Right lobe of liver (tissue), 6 donors: Measurements from ENCODE around the gene NEGR1. TPM values are rescaled to one million over a fixed set of nuclear protein-coding genes. Genes with fewer than 3 reads are reported as not detected.

ENCODE experiments used
- ATAC-seq, 4 donors: fragments of 200-7000 bp; cut with Tn5 transposase; one replicate each; pipeline ENCODE4 v1.9.1; 2020; ENCODE audit warnings: mild to moderate bottlenecking in 4 of 4, moderate library complexity in 4 of 4
- DNase-seq, 3 donors: peaks; one replicate each; pipeline ENCODE4 v3.0.0-alpha.2; 2020
- H3K27ac ChIP-seq, 3 donors: fragments of 200-600 bp; one replicate each; pipeline ENCODE4 v1.8.0; 2022
- H3K27me3 ChIP-seq, 2 donors: fragments of 200-600 bp; one replicate each; pipeline ENCODE4 v1.8.0; 2022
- H3K36me3 ChIP-seq, 4 donors: fragments of 200-600 bp; sonication (generic) in 1 of 4; one replicate each; pipeline versions ENCODE4 v1.5.1 to v1.8.0; 2017 to 2022; ENCODE audit warnings: control low read depth in 1 of 4
- H3K4me1 ChIP-seq, 4 donors: fragments of 200-600 bp; sonication (generic) in 1 of 4; one replicate each; pipeline versions ENCODE4 v1.5.1 to v1.8.0; 2017 to 2022; ENCODE audit warnings: control low read depth in 1 of 4
- H3K4me3 ChIP-seq, 3 donors: fragments of 200-600 bp; one replicate each; pipeline ENCODE4 v1.8.0; 2022
- H3K9me3 ChIP-seq, 4 donors: fragments of 200-600 bp; sonication (generic) in 1 of 4; one replicate each; pipeline versions ENCODE4 v1.5.1 to v1.8.0; 2017 to 2022; ENCODE audit warnings: control low read depth in 1 of 4
- POLR2A ChIP-seq: fragments of 450-650 bp; IDR thresholded peaks from one replicate; pipeline ENCODE4 v1.6.1; 2017; ENCODE audit warnings: antibody characterized with exemption, mild to moderate bottlenecking
- WGBS: methylation state at CpG from one replicate; pipeline ENCODE4 v1.1.6; 2018; ENCODE audit warnings: low coverage, low lambda C conversion rate; ENCODE audit not compliant: insufficient coverage; ENCODE audit errors: missing lambda C conversion rate; 5-methylcytosine and 5-hydroxymethylcytosine counted together
- intact Hi-C, 2 donors: fragments of 100-400 bp; cut with DNase I; formaldehyde crosslinking; loops; one replicate each; pipeline versions ENCODE4 v1.11.2 to v1.14.1; 2022
- total RNA-seq, 6 experiments: library from RNA; depleted of rRNA in 2 of 6; stranded (reverse); fragments of >200 nt in 2 of 6; fragmentation: NEBNext Ultra II Directional in 3 of 6; extraction: Animal tissue kit (Norgen Biotek cat#: 25700) in 3 of 6; gene quantifications; one replicate each; pipeline versions ENCODE4 v1.1.0 to v1.2.4, GENCODE V29; 2016 to 2023
- TF ChIP-seq, protein P1 (sequence below), 4 donors: fragments of 200-600 bp in 3 of 4; fragments of 450-650 bp in 1 of 4; IDR thresholded peaks; one replicate each; pipeline versions ENCODE4 v1.5.1 to v1.8.0; 2016 to 2022; ENCODE audit warnings: antibody characterized with exemption in 4 of 4, mild to moderate bottlenecking in 2 of 4
- donor health status: DM: no; HTN: yes; CAD: no.
- donor health status: DM: no; HTN: no; CAD: no.
- donor health status: DM: no; HTN: no; CAD: no.
- donor health status: DM: no; HTN: yes; CAD: no.
- donor health status: DM: no; HTN: yes; CAD: no.

NEGR1 gene
- total RNA-seq, 6 experiments from 2014 or later = 0.02 to 0.31 (median 0.14) TPM

DNA sequence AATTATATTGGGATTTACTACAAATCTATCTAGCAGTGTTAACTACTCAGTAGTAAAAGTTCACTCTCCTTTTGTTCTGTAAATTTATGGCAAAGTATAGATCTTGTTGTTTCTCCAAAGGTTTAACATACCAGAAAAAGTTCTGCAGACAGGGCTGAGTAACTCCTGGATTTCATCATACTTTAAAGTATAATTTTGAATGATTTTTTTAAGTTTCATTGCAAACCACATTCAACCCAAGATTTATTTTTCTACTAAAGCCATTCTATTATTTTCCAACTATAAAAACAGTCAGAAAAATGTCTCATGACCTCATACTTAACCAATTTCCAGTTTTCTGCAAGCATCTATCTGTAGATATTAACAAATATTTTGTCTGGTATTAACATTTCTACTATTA lies 615.7 kb downstream of the NEGR1 start:
- ATAC-seq = no peak
- H3K36me3 ChIP-seq = no peaks in the 10 kb centered on the region
- H3K4me1 ChIP-seq = no peaks in the 10 kb centered on the region
- H3K27ac ChIP-seq = no peak overlapping the region
- no peaks in the 10 kb centered on the region for H3K27me3 ChIP-seq
- DNase-seq = no peak
- H3K4me3 ChIP-seq = no peak overlapping the region
- no peaks in the 10 kb centered on the region for H3K9me3 ChIP-seq
- intact Hi-C loops = no loop called here
- TF ChIP-seq, protein P1, sequence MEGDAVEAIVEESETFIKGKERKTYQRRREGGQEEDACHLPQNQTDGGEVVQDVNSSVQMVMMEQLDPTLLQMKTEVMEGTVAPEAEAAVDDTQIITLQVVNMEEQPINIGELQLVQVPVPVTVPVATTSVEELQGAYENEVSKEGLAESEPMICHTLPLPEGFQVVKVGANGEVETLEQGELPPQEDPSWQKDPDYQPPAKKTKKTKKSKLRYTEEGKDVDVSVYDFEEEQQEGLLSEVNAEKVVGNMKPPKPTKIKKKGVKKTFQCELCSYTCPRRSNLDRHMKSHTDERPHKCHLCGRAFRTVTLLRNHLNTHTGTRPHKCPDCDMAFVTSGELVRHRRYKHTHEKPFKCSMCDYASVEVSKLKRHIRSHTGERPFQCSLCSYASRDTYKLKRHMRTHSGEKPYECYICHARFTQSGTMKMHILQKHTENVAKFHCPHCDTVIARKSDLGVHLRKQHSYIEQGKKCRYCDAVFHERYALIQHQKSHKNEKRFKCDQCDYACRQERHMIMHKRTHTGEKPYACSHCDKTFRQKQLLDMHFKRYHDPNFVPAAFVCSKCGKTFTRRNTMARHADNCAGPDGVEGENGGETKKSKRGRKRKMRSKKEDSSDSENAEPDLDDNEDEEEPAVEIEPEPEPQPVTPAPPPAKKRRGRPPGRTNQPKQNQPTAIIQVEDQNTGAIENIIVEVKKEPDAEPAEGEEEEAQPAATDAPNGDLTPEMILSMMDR (IDR thresholded peaks at IDR 0.05) = no peak
- no peak for TF ChIP-seq POLR2A

DNA sequence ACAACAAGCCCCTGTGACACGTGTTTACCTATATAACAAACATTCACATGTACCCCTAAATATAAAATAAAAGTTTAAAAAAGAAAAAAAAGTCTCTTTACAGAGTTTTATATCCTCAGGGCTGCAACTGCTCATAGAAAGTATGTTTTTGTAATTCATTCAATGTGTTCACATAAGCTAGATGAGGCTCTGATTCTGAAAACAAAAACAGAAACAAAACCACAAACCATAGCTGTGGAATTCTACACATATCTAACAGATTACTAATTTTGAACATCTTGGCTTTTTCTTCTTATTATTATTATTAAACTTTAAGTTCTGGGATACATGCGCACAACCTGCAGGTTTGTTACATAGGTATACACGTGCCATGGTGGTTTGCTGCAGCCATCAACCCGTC lies 621.9 kb downstream of the NEGR1 start:
- Histone ChIP-seq H3K9me3 (no peaks in the 10 kb centered on the region), H3K27me3 (no peaks in the 10 kb centered on the region), H3K4me3 (no peak overlapping the region), H3K4me1 (no peaks in the 10 kb centered on the region), H3K27ac (no peak overlapping the region), H3K36me3 (no peaks in the 10 kb centered on the region)
- WGBS = 60% methylated on average over 4 of the region's 4 CpGs
- intact Hi-C loops = no loop called here
- no peak for DNase-seq
- ATAC-seq = no peak
- TF ChIP-seq, protein P1 (IDR thresholded peaks at IDR 0.05) = no peak
- TF ChIP-seq POLR2A = no peak

DNA sequence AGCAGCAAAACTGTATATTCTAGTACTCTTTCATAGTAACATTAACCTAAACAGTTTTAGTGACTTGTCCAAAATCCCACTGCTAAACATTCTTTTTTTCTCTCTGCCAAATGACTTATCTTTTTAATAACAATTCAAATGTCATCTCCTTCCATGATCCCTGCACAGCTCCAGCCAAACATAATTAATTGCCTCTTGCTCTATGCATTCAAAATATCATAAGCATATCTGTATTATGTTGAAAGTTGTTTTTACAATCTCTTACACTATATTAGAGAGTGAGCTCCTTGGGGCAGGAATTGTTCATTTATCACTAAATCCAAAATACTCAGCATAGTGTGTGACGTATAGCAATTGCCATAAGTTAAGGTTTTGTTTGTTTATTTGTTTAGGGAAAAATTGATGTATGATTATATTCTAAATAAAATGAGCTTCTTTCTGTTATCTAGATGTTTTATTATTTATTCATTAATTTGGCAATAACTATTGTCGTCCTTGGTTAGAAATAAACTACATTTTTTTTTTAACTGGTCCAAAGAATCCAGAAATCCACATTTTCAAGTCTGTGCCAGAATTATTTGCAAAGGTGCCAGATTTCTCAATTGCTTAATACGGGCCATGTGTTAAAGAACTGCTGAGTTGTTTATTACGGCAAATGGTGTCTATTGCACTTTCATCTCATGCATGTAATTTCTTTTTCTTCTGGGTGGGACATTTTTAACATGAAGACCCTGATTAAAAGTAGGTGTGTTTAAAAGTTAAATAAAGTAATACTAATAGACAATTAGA lies 624.3 kb downstream of the NEGR1 start:
- no peak overlapping the region for H3K4me3 ChIP-seq
- H3K27me3 ChIP-seq = no peaks in the 10 kb centered on the region
- H3K36me3 ChIP-seq = no peaks in the 10 kb centered on the region
- DNase-seq (no peak), ATAC-seq (no peak)
- WGBS = 31% methylated on average over 4 of the region's 4 CpGs
- H3K27ac ChIP-seq = no peak overlapping the region
- TF ChIP-seq, protein P1 (IDR thresholded peaks at IDR 0.05) = no peak
- TF ChIP-seq POLR2A = no peak
- no peaks in the 10 kb centered on the region for H3K9me3 ChIP-seq
- intact Hi-C loops = no loop called here
- H3K4me1 ChIP-seq = no peaks in the 10 kb centered on the region

DNA sequence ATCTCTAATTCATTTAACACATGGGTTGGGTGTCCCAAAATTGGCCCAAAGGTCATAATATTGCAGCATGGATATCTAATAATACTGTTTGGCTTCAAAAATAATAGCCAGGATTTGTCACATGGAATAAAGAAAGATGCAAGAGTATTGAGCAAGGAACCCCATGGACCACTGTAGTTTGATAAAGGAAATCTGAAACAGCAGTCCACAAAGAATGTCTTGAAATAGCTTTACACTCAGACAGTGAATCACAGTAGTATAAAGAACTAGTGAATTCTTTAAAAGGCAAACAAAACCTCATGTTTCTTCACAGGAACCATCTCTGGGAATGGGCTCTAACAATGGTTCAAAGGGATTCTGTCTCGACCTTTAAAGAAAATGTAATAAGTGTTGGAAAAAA lies 625.4 kb downstream of the NEGR1 start:
- H3K27me3 ChIP-seq = no peaks in the 10 kb centered on the region
- no peak for ATAC-seq
- H3K4me3 ChIP-seq = no peak overlapping the region
- no peak for DNase-seq
- intact Hi-C loops = no loop called here
- no peaks in the 10 kb centered on the region for H3K9me3 ChIP-seq
- H3K4me1 ChIP-seq = no peaks in the 10 kb centered on the region
- H3K36me3 ChIP-seq = no peaks in the 10 kb centered on the region
- no peak for TF ChIP-seq POLR2A
- TF ChIP-seq, protein P1 (IDR thresholded peaks at IDR 0.05) = no peak
- 25% methylated on average over 1 of the region's 1 CpG for WGBS
- no peak overlapping the region for H3K27ac ChIP-seq
